Testis (tissue), 2 donors: Measurements from ENCODE around the gene CFAP46.

ENCODE experiments used
- CTCF ChIP-seq, 3 experiments: fragments of 450-650 bp in 2 of 3; fragments of 200-600 bp in 1 of 3; sonication (generic) in 1 of 3; IDR thresholded peaks; one replicate each; pipeline ENCODE4 v1.5.1; 2016 to 2019; ENCODE audit warnings: antibody characterized with exemption in 3 of 3, mild to moderate bottlenecking in 2 of 3, moderate library complexity in 1 of 3
- POLR2A ChIP-seq: fragments of 450-650 bp; IDR thresholded peaks from one replicate; pipeline ENCODE4 v1.6.1; 2017; ENCODE audit warnings: antibody characterized with exemption, mild to moderate bottlenecking, moderate library complexity

- TF ChIP-seq CTCF (IDR thresholded peaks at IDR 0.05) (no peak), POLR2A (no peak)
Observed at GRCh38 chr10:132926777-132927650, 15.4 kb downstream of the CFAP46 start.
